ENCODE results near the gene TPP2. TPM values are rescaled to one million over a fixed set of nuclear protein-coding genes. Genes with fewer than 3 reads are reported as not detected.
A peak's percentile ranks its signal among the peaks of the same experiment; 100 is the strongest.

Gene TPP2
- total RNA-seq, 1 donor from 2014 or later, result 44.9 TPM

DNA sequence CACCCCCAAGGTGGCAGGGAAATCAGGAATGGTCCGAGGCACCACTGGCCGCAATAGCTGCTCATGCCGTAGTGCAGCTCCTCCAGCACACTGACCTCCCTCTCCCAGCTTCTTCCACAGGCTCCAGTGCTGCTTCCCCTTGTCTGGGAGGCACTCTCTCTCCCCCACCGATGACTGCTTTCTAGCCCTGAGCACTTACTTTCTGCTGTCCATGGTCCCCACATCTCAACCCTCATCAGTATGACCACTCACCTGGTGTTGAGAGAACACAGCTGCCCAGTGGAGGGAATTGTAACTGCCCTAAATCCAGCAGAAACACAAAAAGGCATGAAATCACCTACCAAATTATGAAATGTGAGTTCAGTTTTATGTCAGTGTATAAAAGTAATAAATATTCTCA lies 28.9 kb upstream of the TPP2 start:
- Mint-ChIP-seq H3K27ac (ENCODE audit: unreplicated experiment) (no peak overlapping the region), H3K36me3 (ENCODE audit: unreplicated experiment) (no peaks in the 10 kb centered on the region), H3K9me3 (ENCODE audit: unreplicated experiment) (no peaks in the 10 kb centered on the region), H3K27me3 (ENCODE audit: unreplicated experiment) (peaks cover 58% of the 10 kb centered on the region), H3K4me3 (ENCODE audit: unreplicated experiment) (no peak overlapping the region), H3K4me1 (ENCODE audit: unreplicated experiment) (no peaks in the 10 kb centered on the region)
- DNase-seq (ENCODE audit: extremely low spot score, unreplicated experiment), result no peak
- TF ChIP-seq, protein P1, sequence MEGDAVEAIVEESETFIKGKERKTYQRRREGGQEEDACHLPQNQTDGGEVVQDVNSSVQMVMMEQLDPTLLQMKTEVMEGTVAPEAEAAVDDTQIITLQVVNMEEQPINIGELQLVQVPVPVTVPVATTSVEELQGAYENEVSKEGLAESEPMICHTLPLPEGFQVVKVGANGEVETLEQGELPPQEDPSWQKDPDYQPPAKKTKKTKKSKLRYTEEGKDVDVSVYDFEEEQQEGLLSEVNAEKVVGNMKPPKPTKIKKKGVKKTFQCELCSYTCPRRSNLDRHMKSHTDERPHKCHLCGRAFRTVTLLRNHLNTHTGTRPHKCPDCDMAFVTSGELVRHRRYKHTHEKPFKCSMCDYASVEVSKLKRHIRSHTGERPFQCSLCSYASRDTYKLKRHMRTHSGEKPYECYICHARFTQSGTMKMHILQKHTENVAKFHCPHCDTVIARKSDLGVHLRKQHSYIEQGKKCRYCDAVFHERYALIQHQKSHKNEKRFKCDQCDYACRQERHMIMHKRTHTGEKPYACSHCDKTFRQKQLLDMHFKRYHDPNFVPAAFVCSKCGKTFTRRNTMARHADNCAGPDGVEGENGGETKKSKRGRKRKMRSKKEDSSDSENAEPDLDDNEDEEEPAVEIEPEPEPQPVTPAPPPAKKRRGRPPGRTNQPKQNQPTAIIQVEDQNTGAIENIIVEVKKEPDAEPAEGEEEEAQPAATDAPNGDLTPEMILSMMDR (IDR thresholded peaks at IDR 0.05), result no peak

DNA sequence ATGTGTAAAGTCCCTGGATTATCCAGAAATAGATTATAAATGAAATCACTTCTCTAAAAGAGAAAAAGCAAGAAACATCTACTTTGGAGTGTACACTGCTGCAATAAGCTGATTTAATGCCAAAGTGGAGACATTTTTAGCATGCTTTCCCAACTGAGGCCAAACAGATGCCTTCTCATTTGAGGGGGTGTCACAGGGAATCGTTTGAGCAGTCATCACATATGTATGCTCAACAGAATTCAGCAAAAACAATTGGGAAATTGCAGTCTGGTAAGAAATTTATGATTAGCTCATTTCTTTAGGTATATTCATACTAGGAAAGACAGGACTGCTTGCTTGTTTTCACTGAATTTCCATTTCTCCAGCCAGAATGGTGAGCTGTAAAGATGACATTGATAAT lies 27.3 kb upstream of the TPP2 start:
- no peaks in the 10 kb centered on the region for H3K36me3 Mint-ChIP-seq (ENCODE audit: unreplicated experiment)
- no peak overlapping the region for H3K4me3 Mint-ChIP-seq (ENCODE audit: unreplicated experiment)
- H3K9me3 Mint-ChIP-seq (ENCODE audit: unreplicated experiment), result no peaks in the 10 kb centered on the region
- no peak for DNase-seq (ENCODE audit: extremely low spot score, unreplicated experiment)
- H3K27ac Mint-ChIP-seq (ENCODE audit: unreplicated experiment), result no peak overlapping the region
- H3K27me3 Mint-ChIP-seq (ENCODE audit: unreplicated experiment), result peaks cover 72% of the 10 kb centered on the region
- no peaks in the 10 kb centered on the region for H3K4me1 Mint-ChIP-seq (ENCODE audit: unreplicated experiment)
- TF ChIP-seq, protein P1 (IDR thresholded peaks at IDR 0.05), result no peak

DNA sequence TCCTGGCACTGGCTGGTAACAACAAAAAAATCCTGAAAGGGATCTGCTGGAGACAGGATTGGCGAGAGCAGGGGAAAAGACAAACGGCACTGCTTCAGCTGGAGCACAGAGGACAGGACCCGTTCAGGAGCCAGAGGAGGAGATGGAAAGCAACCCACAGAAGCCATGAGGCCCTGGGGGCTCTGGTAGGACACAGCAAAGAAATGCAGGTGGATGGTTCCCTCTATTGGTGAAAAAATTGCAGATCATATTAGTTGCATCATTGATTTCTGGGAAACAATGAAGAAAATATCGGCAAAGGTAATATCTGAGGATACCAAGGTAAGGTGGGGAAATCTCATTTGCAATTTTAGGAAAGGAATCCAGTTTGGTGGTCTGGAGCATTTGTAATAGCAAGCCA lies 25.7 kb upstream of the TPP2 start:
- Mint-ChIP-seq H3K36me3 (ENCODE audit: unreplicated experiment) (no peaks in the 10 kb centered on the region), H3K4me3 (ENCODE audit: unreplicated experiment) (no peak overlapping the region), H3K4me1 (ENCODE audit: unreplicated experiment) (no peaks in the 10 kb centered on the region), H3K9me3 (ENCODE audit: unreplicated experiment) (no peaks in the 10 kb centered on the region), H3K27me3 (ENCODE audit: unreplicated experiment) (peaks cover 69% of the 10 kb centered on the region), H3K27ac (ENCODE audit: unreplicated experiment) (no peak overlapping the region)
- no peak for DNase-seq (ENCODE audit: extremely low spot score, unreplicated experiment)
- TF ChIP-seq, protein P1 (IDR thresholded peaks at IDR 0.05), result no peak

DNA sequence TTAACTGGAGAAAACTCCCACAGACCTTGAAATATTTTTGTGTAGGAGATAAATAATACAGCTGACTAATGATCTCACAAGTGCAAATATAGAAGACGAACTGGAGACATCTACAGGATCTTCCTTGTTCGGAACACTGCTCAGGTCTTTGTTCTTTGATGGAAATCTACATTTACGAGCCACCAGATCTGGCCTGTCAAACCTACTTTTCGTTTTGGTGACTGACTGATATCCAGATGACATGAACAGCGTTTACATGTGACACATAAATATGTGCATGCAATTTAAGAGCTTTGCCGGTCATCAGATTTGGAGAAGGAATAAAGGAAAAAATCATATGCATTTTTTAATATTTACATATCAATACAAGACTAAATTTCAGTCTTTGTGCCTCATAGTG lies 24.5 kb upstream of the TPP2 start:
- no peak overlapping the region for H3K4me3 Mint-ChIP-seq (ENCODE audit: unreplicated experiment)
- no peaks in the 10 kb centered on the region for H3K9me3 Mint-ChIP-seq (ENCODE audit: unreplicated experiment)
- TF ChIP-seq, protein P1 (IDR thresholded peaks at IDR 0.05), result no peak
- no peak overlapping the region for H3K27ac Mint-ChIP-seq (ENCODE audit: unreplicated experiment)
- peaks cover 60% of the 10 kb centered on the region for H3K27me3 Mint-ChIP-seq (ENCODE audit: unreplicated experiment)
- H3K36me3 Mint-ChIP-seq (ENCODE audit: unreplicated experiment), result no peaks in the 10 kb centered on the region
- no peak for DNase-seq (ENCODE audit: extremely low spot score, unreplicated experiment)
- H3K4me1 Mint-ChIP-seq (ENCODE audit: unreplicated experiment), result no peaks in the 10 kb centered on the region

DNA sequence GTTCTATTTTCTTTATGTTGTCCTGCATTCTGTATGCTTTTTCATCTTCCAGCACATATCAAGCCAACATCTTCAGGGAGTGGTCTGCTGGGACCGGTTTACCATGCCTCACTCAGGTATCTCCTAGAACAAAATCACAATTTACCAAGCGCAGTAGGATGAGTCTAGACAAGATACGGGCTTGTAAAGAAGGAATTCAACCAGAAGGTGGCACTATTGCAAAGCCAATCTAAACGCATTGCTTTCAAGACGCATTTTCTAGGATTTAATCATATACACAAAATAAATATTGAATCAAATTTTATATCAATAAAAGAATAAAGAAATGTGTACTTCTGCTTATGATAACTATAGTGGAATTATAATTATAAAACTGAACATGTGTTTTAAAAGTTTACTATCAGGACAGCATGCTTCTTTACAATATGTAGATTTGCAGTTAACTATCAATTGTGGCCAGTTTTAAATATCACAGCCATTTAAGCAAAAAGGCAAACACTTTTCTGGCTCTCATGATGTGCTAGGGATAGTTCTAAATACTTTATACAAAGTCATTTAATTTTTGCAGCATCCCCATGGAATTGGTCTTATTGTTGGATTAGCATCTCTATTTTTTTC lies 16.1 kb upstream of the TPP2 start:
- DNase-seq (ENCODE audit: extremely low spot score, unreplicated experiment), result no peak
- no peak overlapping the region for H3K4me3 Mint-ChIP-seq (ENCODE audit: unreplicated experiment)
- no peaks in the 10 kb centered on the region for H3K4me1 Mint-ChIP-seq (ENCODE audit: unreplicated experiment)
- H3K27me3 Mint-ChIP-seq (ENCODE audit: unreplicated experiment), result peaks cover 47% of the 10 kb centered on the region
- no peak overlapping the region for H3K27ac Mint-ChIP-seq (ENCODE audit: unreplicated experiment)
- TF ChIP-seq, protein P1 (IDR thresholded peaks at IDR 0.05), result peak; percentile 82
- H3K9me3 Mint-ChIP-seq (ENCODE audit: unreplicated experiment), result no peaks in the 10 kb centered on the region
- no peaks in the 10 kb centered on the region for H3K36me3 Mint-ChIP-seq (ENCODE audit: unreplicated experiment)
